Smooth muscle cell (in vitro differentiated cells): ENCODE results near the gene IFIT3. TPM values are rescaled to one million over a fixed set of nuclear protein-coding genes. Genes with fewer than 3 reads are reported as not detected.

Experiments
- DNase-seq: peaks from one replicate; lab custom pipeline; 2025; ENCODE audit not compliant: unreplicated experiment; lab: John Stamatoyannopoulos, UW
- H2AFZ ChIP-seq: fragments of 200-600 bp; sonication (generic); 2 replicates; pipeline ENCODE4 v1.6.0; 2016; ENCODE audit warnings: antibody characterized with exemption, low read depth, mild to moderate bottlenecking
- H3F3A ChIP-seq: fragments of 200-600 bp; sonication (generic); 2 replicates; pipeline ENCODE4 v1.6.0; 2017; ENCODE audit warnings: antibody characterized with exemption, low read depth
- H3K27ac ChIP-seq: fragments of 200-600 bp; sonication (generic); 2 replicates; pipeline ENCODE4 v1.5.1; 2016; ENCODE audit warnings: low read depth, mild to moderate bottlenecking
- H3K27me3 ChIP-seq: fragments of 200-600 bp; sonication (generic); 2 replicates; pipeline ENCODE4 v1.6.1; 2016; ENCODE audit warnings: low read depth, mild to moderate bottlenecking
- H3K36me3 ChIP-seq: fragments of 200-600 bp; sonication (generic); 2 replicates; pipeline ENCODE4 v1.5.1; 2016; ENCODE audit warnings: low read depth
- H3K4me1 ChIP-seq: fragments of 200-600 bp; sonication (generic); 2 replicates; pipeline ENCODE4 v1.5.1; 2016; ENCODE audit warnings: low read depth
- H3K4me2 ChIP-seq: fragments of 200-600 bp; sonication (generic); 2 replicates; pipeline ENCODE4 v1.6.0; 2016; ENCODE audit warnings: mild to moderate bottlenecking
- H3K4me3 ChIP-seq: fragments of 200-600 bp; sonication (generic); 2 replicates; pipeline ENCODE4 v1.5.1; 2016; ENCODE audit warnings: mild to moderate bottlenecking
- H3K79me2 ChIP-seq: fragments of 200-600 bp; sonication (generic); 2 replicates; pipeline ENCODE4 v1.6.0; 2016; ENCODE audit warnings: low read depth, mild to moderate bottlenecking
- H3K9ac ChIP-seq: fragments of 200-600 bp; sonication (generic); 2 replicates; pipeline ENCODE4 v1.6.0; 2016; ENCODE audit warnings: low read depth
- H3K9me3 ChIP-seq: fragments of 200-600 bp; sonication (generic); replicated peaks from 2 replicates; pipeline ENCODE4 v1.5.1; 2016; ENCODE audit warnings: low read depth
- H4K20me1 ChIP-seq: fragments of 200-600 bp; sonication (generic); 2 replicates; pipeline ENCODE4 v1.6.0; 2016; ENCODE audit warnings: low read depth
- CTCF ChIP-seq: fragments of 200-600 bp; sonication (generic); IDR thresholded peaks from 2 replicates; pipeline ENCODE4 v1.5.1; 2017; ENCODE audit warnings: borderline replicate concordance, mild to moderate bottlenecking, antibody characterized with exemption; ENCODE audit not compliant: insufficient read depth, poor library complexity, severe bottlenecking
- WGBS: methylation state at CpG from one replicate; pipeline ENCODE4 v1.1.7; 2016; ENCODE audit warnings: low lambda C conversion rate; 5-methylcytosine and 5-hydroxymethylcytosine counted together
- polyA plus RNA-seq: library from polyadenylated mRNA; unstranded; fragments of >200 nt; fragmentation: Nextera tagmentation; extraction: Ambion mirVana; gene quantifications from 2 replicates; pipeline ENCODE4 v1.2.1, GENCODE V29; 2016
- total RNA-seq: library from RNA; depleted of rRNA; stranded (reverse); fragments of >200 nt; gene quantifications from 2 replicates; pipeline ENCODE4 v1.2.3, GENCODE V29; 2014

The IFIT3 gene
- total and polyA plus RNA-seq, 2 experiments from 2014 or later, result 2.1 to 4.6 TPM

- Histone ChIP-seq H3F3A (no peaks in the 10 kb centered on the region), H4K20me1 (no peaks in the 10 kb centered on the region), H3K4me3 (no peak overlapping the region), H3K79me2 (no peaks in the 10 kb centered on the region), H3K9ac (no peak overlapping the region), H3K4me1 (no peaks in the 10 kb centered on the region), H3K27ac (no peak overlapping the region), H3K4me2 (no peak overlapping the region), H3K36me3 (no peaks in the 10 kb centered on the region), H3K9me3 (no peaks in the 10 kb centered on the region), H3K27me3 (no peaks in the 10 kb centered on the region), H2AFZ (no peak overlapping the region)
- no peak for DNase-seq
- 94% methylated on average over 7 of the region's 7 CpGs for WGBS
- TF ChIP-seq CTCF, result no peak
Observed at GRCh38 chr10:89309156-89310055, 18.4 kb upstream of the IFIT3 start.

GRCh38 chr10:89310056-89310893 lies 17.5 kb upstream of the IFIT3 start:
- no peak overlapping the region for H3K9ac ChIP-seq
- no peaks in the 10 kb centered on the region for H3F3A ChIP-seq
- no peaks in the 10 kb centered on the region for H3K36me3 ChIP-seq
- H3K4me3 ChIP-seq, result no peak overlapping the region
- H4K20me1 ChIP-seq, result no peaks in the 10 kb centered on the region
- no peaks in the 10 kb centered on the region for H3K4me1 ChIP-seq
- H3K79me2 ChIP-seq, result no peaks in the 10 kb centered on the region
- WGBS, result 83% methylated on average over 2 of the region's 2 CpGs
- H3K4me2 ChIP-seq, result no peak overlapping the region
- H2AFZ ChIP-seq, result no peak overlapping the region
- no peaks in the 10 kb centered on the region for H3K9me3 ChIP-seq
- H3K27me3 ChIP-seq, result no peaks in the 10 kb centered on the region
- H3K27ac ChIP-seq, result no peak overlapping the region
- DNase-seq, result no peak
- TF ChIP-seq CTCF, result no peak

- Histone ChIP-seq H4K20me1 (no peaks in the 10 kb centered on the region), H3F3A (no peaks in the 10 kb centered on the region), H3K9me3 (no peaks in the 10 kb centered on the region), H3K4me2 (no peak overlapping the region), H3K79me2 (no peaks in the 10 kb centered on the region), H3K9ac (no peak overlapping the region), H3K27ac (no peak overlapping the region), H2AFZ (no peak overlapping the region), H3K4me1 (no peaks in the 10 kb centered on the region), H3K4me3 (no peak overlapping the region), H3K27me3 (no peaks in the 10 kb centered on the region), H3K36me3 (no peaks in the 10 kb centered on the region)
- DNase-seq, result no peak
- 90% methylated on average over 1 of the region's 1 CpG for WGBS
- TF ChIP-seq CTCF, result no peak
Observed at GRCh38 chr10:89312973-89313372, 14.8 kb upstream of the IFIT3 start.
